GM18502 (cell line): Measurements from ENCODE around the gene CLDN22.
"Not testable (repeated sequence)": the region's sequence is repeated elsewhere in the genome, so short reads cannot be mapped to it uniquely, and the experiment has no call there.

Source experiments
- ATAC-seq: cut with Tn5 transposase; IDR thresholded peaks from one replicate; pipeline ENCODE4 v1.9.1; 2021; ENCODE audit warnings: mild to moderate bottlenecking; ENCODE audit not compliant: unreplicated experiment, poor library complexity

CLDN22 gene

DNA sequence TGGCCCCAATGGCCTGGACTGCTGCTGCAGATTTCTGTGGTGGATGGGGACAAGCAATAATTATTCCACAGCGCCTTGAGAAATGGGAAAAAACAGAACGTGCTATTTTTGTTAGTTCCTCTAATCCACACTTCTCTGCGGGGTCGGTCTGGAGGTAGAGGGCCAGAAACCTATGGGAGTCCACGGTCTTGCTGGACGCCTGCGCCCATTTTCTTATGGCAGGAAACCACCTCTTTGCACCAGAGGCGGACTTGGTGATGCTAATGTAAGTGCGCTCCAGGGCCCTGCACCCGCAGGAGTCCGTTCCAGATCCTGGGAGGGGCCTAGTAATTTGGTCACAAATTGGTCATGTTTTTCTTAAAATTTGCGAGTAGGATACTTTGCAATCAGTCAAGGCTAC lies 28.1 kb upstream of the CLDN22 start:
- ATAC-seq: no peak

GRCh38 chr4:183347566-183347965 lies 27.5 kb upstream of the CLDN22 start:
- ATAC-seq: no peak

GRCh38 chr4:183347146-183347545 lies 27.1 kb upstream of the CLDN22 start:
- no peak for ATAC-seq

GRCh38 chr4:183345261-183345660 lies 25.2 kb upstream of the CLDN22 start:
- ATAC-seq: no peak

DNA sequence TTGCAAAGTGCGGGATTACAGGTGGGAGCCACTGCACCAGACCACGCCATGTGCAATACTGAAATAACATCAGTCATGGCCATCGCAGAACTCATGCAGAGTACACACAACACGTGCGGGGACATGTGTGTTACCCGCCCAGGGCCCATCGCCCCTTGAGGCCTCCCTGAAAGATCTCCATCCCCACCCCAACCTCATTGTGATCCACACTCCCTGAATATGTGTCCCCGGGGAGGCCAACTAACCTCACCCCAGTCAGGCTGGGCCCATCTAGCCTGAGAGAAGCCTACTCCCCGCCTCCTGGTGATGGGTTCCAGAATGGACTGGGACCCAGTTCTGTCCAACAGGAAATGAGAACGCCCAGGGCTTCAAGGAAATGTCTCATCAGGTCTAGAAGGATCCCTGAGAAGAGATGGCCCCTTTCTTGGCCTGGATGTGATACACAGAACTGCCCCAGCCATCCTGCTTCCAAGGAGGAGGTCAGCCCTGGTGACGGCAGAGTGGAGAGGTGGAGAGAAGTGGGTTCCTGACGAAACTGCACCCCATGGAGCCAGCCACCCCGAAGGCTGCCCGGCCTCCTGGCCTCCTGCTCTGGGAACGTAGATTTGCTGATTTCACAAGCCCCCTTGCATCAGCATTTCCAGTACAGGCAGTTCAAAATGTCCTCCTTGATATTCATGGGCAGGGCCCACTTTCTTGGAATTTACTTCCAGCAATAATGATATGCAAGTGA lies 24.6 kb upstream of the CLDN22 start:
- ATAC-seq: no peak

GRCh38 chr4:183343730-183344129 lies 23.7 kb upstream of the CLDN22 start:
- ATAC-seq: no peak

GRCh38 chr4:183342541-183343533 lies 22.8 kb upstream of the CLDN22 start:
- no peak for ATAC-seq

DNA sequence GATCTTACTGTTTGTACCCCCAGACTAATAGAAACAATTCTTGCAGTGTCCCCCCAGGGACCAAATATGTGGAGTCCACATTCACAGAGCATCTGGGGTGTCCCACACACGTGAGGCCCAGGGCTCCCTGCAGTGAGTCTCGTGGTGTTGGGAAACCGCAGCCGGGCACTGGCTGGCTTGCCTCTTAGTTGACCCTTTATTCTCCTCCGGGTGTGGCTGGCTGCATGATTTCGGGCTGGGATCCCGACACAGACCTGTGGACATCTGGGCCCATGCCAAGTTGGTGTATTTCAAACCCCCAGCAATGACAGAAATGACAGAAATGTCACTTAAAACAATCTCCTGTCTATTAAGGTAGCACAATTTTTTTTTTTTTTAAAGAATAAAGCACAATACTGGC lies 17.8 kb upstream of the CLDN22 start:
- ATAC-seq: no peak

GRCh38 chr4:183337349-183337748 lies 17.3 kb upstream of the CLDN22 start:
- ATAC-seq: no peak

GRCh38 chr4:183335369-183335940 lies 15.4 kb upstream of the CLDN22 start:
- no peak for ATAC-seq

GRCh38 chr4:183333983-183334382 lies 13.9 kb upstream of the CLDN22 start:
- ATAC-seq: no peak

DNA sequence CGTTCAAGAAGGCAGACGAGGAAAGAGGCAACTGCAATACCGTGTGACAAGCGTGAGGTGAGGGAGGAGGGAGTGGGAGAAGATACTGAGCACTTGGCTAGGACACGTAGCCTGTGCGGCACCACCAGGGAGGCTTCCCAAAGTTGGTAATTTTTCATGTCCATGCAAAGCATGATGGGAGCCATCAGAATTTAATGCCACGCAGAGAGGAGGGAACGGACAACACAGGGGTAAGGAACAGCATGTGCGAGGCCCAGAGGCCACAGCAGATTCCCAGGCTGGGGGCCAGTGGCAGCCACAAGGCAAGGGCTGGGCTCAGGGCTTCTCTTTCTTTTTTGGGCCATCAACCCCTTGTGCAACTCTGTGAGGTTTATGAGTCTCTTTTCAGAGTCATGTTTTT lies 13.1 kb upstream of the CLDN22 start:
- no peak for ATAC-seq

GRCh38 chr4:183332447-183332846 lies 12.4 kb upstream of the CLDN22 start:
- ATAC-seq: no peak

GRCh38 chr4:183330841-183331240 lies 10.8 kb upstream of the CLDN22 start:
- no peak for ATAC-seq

DNA sequence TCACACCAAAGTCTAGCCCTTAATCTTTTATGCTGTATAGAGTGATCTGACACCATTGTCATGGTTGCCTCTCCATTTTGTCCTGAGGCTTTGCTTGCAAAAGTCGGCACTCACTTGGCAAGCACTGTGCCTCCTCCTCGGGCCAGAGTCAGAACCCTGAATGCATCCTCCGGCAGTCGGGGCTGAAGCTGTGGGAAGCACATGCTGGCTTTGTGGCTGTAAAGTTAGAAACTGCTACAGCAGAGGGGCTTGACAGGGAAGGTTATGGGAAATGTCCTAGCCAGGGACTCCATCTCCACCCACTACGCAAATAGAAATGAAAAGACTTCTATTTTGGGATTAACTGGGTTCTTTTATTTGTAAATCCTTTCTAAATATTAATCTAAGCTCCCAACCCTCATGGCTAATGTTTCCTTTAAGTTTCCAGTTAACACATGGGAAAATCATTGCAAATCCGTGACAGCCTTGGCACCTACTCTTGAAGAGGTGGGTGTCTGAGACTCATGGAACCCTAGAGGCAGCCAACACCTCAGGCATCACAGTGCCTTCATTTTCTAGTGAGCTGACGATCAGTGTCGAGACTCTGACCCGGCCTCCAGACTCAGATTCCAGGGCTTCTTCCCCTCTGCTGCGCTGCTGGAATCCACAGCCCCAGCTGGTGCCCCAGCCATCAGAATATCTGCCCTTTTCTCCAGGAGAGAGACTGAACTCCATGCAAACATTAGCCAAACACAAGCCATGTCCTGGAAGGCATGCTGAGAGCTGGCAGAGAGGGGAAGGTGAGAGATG lies 10.1 kb upstream of the CLDN22 start:
- no peak for ATAC-seq

DNA sequence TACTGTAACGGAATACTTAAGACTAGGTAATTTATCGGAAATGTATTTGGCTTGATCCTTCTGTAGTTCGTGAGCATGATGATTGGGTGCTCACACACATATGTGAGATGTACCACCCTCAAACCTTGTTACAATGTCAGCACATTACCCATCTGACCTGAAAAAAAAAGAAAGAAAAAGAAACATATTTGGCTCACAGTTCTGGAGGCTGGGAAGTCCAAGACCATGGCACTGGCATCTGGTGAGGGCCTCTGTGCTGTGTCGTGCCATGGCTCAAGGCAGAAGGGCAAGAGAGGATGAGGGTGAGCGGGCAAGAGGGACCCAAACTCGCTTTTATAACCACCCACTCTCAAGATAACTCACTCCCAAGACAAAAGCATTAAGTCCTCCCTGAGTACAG lies 9.2 kb upstream of the CLDN22 start:
- ATAC-seq: no peak

- ATAC-seq: no peak
These were observed 8.8 kb upstream of the CLDN22 start for GRCh38 chr4:183328832-183329231.

DNA sequence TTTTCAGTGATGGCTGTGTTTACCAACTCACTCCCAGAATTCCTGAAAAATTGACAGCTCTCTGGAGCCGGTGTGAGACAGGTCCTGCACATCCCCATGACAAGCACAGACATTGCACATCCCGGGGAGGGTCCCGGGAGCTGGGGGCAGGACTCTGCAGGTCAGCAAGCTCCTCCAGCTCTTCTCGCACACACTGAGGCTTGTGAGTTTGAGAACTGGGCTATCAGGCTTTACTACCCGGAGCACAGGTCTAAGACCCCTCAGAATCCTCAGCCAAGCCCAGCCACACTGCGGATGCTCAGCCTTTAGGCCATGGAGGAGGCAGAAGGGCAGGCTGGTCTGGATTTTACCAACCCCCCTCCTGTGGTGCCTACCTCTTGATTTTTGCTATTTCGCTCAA lies 7.8 kb upstream of the CLDN22 start:
- no peak for ATAC-seq

DNA sequence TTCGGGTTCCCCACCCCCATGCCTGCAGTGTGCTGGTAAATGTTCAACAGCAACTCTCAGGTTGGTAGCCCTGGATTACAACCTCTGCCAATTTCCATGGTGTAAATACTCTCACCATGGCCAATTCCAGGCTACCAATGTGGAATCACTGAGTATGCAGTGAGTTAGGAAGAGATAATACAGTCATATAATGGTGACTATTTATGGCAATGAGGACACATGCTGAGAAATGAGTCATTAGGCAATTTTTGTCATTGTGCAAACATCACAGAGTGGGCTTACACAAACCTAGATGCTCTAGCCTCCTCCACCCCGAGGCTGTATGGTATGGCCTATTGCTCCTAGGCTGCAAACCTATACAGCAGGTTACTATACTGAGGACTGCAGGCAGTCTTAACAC lies 6.8 kb upstream of the CLDN22 start:
- no peak for ATAC-seq

DNA sequence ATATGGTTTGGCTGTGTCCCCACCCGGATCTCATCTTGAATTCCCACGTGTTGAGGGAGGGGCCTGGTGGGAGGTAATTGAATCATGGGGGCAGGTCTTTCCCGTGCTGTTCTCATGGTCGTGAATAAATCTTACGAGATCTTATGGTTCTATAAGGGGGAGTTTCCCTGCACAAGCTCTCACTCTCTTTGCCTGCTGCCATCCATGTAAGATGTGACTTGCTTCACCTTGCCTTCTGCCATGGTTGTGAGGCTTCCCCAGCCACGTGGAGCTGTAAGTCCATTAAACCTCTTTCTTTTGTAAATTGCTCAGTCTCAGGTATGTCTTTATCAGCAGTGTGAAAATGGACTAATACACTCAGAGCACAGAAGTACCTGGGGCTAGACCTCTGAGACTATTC lies 6.3 kb upstream of the CLDN22 start:
- not testable (repeated sequence) for ATAC-seq
